Fibroblast of skin of scalp (primary cell): ENCODE results near the gene MEX3A. TPM values are rescaled to one million over a fixed set of nuclear protein-coding genes. Genes with fewer than 3 reads are reported as not detected.
"Not testable (repeated sequence)": the region's sequence is repeated elsewhere in the genome, so short reads cannot be mapped to it uniquely, and the experiment has no call there.

Source experiments
- DNase-seq: peaks from one replicate; pipeline ENCODE4 v3.0.0-alpha.2; 2013
- polyA plus RNA-seq, 2 experiments: library from polyadenylated mRNA; unstranded; fragments of 120-200 nt; gene quantifications; one replicate each; pipeline ENCODE4 v1.2.1, GENCODE V29; 2013; ENCODE audit not compliant: insufficient read length in 2 of 2

Gene MEX3A
- 11.7 TPM for polyA plus RNA-seq (2013, experiment 1 of 2; ENCODE audit: insufficient read length)
- 11.7 TPM for polyA plus RNA-seq (2013, experiment 2 of 2; ENCODE audit: insufficient read length)

- DNase-seq = peak; percentile 81
Observed at GRCh38 chr1:156082309-156083091, at the start of gene MEX3A. MEX3A (minus strand) TSS chr1:156082465; CDS start chr1:156081998, 467 bp downstream.

- DNase-seq = no peak
Observed at GRCh38 chr1:156130578-156130942, 48.3 kb upstream of the MEX3A start.

GRCh38 chr1:156129687-156130577 lies 47.7 kb upstream of the MEX3A start:
- DNase-seq = peak; percentile 99

- peak; percentile 82 for DNase-seq
Observed at GRCh38 chr1:156128654-156129597, 46.7 kb upstream of the MEX3A start.

- DNase-seq = no peak
Observed at GRCh38 chr1:156128308-156128653, 46.0 kb upstream of the MEX3A start.

- DNase-seq = peak; percentile 93
Observed at GRCh38 chr1:156126630-156127534, 44.6 kb upstream of the MEX3A start.

GRCh38 chr1:156126043-156126629 lies 43.9 kb upstream of the MEX3A start:
- peak; percentile 99 for DNase-seq

GRCh38 chr1:156125544-156125943 lies 43.3 kb upstream of the MEX3A start:
- not testable (repeated sequence) for DNase-seq

GRCh38 chr1:156124557-156125483 lies 42.6 kb upstream of the MEX3A start:
- DNase-seq = no peak

- DNase-seq = peak; percentile 98
Observed at GRCh38 chr1:156123356-156124196, 41.3 kb upstream of the MEX3A start.

GRCh38 chr1:156122519-156123355 lies 40.5 kb upstream of the MEX3A start:
- DNase-seq = peak; percentile 95

- DNase-seq = no peak
Observed at GRCh38 chr1:156122086-156122485, 39.8 kb upstream of the MEX3A start.

GRCh38 chr1:156121457-156121856 lies 39.2 kb upstream of the MEX3A start:
- DNase-seq = no peak

- DNase-seq = not testable (repeated sequence)
Observed at GRCh38 chr1:156121005-156121404, 38.7 kb upstream of the MEX3A start.

GRCh38 chr1:156120318-156120717 lies 38.1 kb upstream of the MEX3A start:
- DNase-seq = no peak

GRCh38 chr1:156119503-156120209 lies 37.4 kb upstream of the MEX3A start:
- DNase-seq = peak; percentile 80
